Panc1 (cell line): ENCODE measurements around the gene CNNM2. TPM values are rescaled to one million over a fixed set of nuclear protein-coding genes. Genes with fewer than 3 reads are reported as not detected.

Experiments used
- ATAC-seq: fragments of 200-7000 bp; cut with Tn5 transposase; 2 replicates; pipeline ENCODE4 v1.9.1; 2020; ENCODE audit warnings: mild to moderate bottlenecking, moderate library complexity
- BruUV-seq: library from RNA; stranded (reverse); fragments of 400-500 nt; replicated peaks from 2 replicates; lab custom pipeline; 2021; lab: Mats Ljungman, UMichigan
- CTCF ChIA-PET: fragments of 300-600 bp; sonication (Branson Sonifier 250); formaldehyde crosslinking; loops from one replicate; lab custom pipeline; 2022; ENCODE audit warnings: antibody characterized with exemption; lab: Charles Lee
- POLR2A ChIA-PET: fragments of 300-600 bp; sonication (Branson Sonifier 250); formaldehyde crosslinking; loops from one replicate; lab custom pipeline; 2022; ENCODE audit warnings: antibody characterized with exemption; lab: Charles Lee
- DNase-seq: peaks from one replicate; pipeline ENCODE4 v3.0.0-alpha.2; 2010; ENCODE audit warnings: low read depth, low spot score
- H3K27ac ChIP-seq: 2 replicates; pipeline ENCODE4 v1.5.1; 2011; ENCODE audit warnings: mild to moderate bottlenecking, low read length, inconsistent platforms
- H3K27me3 ChIP-seq: fragments of 200-500 bp; sonication (Bioruptor generic); 2 replicates; pipeline ENCODE4 v1.6.0; 2014; ENCODE audit warnings: low read length, inconsistent platforms; ENCODE audit not compliant: control insufficient read depth, insufficient read depth
- H3K36me3 ChIP-seq: fragments of 200-500 bp; sonication (Bioruptor generic); 2 replicates; pipeline ENCODE4 v1.5.1; 2014; ENCODE audit warnings: inconsistent platforms, mild to moderate bottlenecking, low read length, moderate library complexity; ENCODE audit not compliant: control insufficient read depth, insufficient read depth
- H3K4me1 ChIP-seq: 2 replicates; pipeline ENCODE4 v1.5.1; 2011; ENCODE audit warnings: inconsistent platforms, mild to moderate bottlenecking, low read length, moderate library complexity; ENCODE audit not compliant: control insufficient read depth, insufficient read depth
- H3K4me3 ChIP-seq, 2 experiments: 2 replicates each; pipeline ENCODE4 v1.5.1; 2011 to 2012; ENCODE audit warnings: low read depth in 2 of 2, low read length in 2 of 2, mild to moderate bottlenecking in 2 of 2, inconsistent platforms in 1 of 2, moderate library complexity in 1 of 2
- H3K9me3 ChIP-seq: fragments of 200-500 bp; sonication (Bioruptor generic); 2 replicates; pipeline ENCODE4 v1.5.1; 2014; ENCODE audit warnings: low read depth, mild to moderate bottlenecking, inconsistent platforms, low read length, moderate library complexity; ENCODE audit not compliant: control insufficient read depth, insufficient read depth
- POLR2AphosphoS5 ChIP-seq: IDR thresholded peaks from 2 replicates; pipeline ENCODE4 v1.6.1; 2012; ENCODE audit warnings: mild to moderate bottlenecking, low read depth, low read length, moderate library complexity
- SIN3A ChIP-seq: IDR thresholded peaks from 2 replicates; pipeline ENCODE4 v1.6.1; 2012; ENCODE audit warnings: low read depth, mild to moderate bottlenecking, low read length, moderate library complexity, borderline replicate concordance; ENCODE audit not compliant: insufficient read depth
- TCF7L2 ChIP-seq: IDR thresholded peaks from 2 replicates; pipeline ENCODE4 v1.6.1; 2011; ENCODE audit warnings: mild to moderate bottlenecking, low read depth, low read length, inconsistent platforms
- in situ Hi-C: cut with HindIII; loops from 2 replicates; pipeline ENCODE4 v1.10.0; 2016; ENCODE audit warnings: low sequenced_read_pairs, low pct_unique_long_range_greater_than_20kb
- intact Hi-C: fragments of 100-400 bp; cut with micrococcal nuclease; formaldehyde crosslinking; loops from one replicate; pipeline ENCODE4 v1.10.0; 2022; ENCODE audit not compliant: unreplicated experiment
- total RNA-seq: library from RNA; stranded (reverse); gene quantifications from one replicate; pipeline ENCODE4 v1.2.1, GENCODE V29; 2021; ENCODE audit not compliant: unreplicated experiment
- TF ChIP-seq, protein P1 (sequence below), 2 experiments: IDR thresholded peaks; 2 replicates each; pipeline ENCODE4 v1.6.1; 2011 to 2012; ENCODE audit warnings: low read depth in 2 of 2, control low read depth in 1 of 2, low read length in 1 of 2, mild to moderate bottlenecking in 1 of 2, moderate library complexity in 1 of 2; ENCODE audit not compliant: insufficient read depth in 1 of 2
- TF ChIP-seq, protein P2 (sequence below): fragments of 450-650 bp; IDR thresholded peaks from 2 replicates; pipeline ENCODE4 v1.5.1; 2017; ENCODE audit warnings: mild to moderate bottlenecking

Gene CNNM2
- total RNA-seq, 1 experiment from 2014 or later, result 27.1 TPM

DNA sequence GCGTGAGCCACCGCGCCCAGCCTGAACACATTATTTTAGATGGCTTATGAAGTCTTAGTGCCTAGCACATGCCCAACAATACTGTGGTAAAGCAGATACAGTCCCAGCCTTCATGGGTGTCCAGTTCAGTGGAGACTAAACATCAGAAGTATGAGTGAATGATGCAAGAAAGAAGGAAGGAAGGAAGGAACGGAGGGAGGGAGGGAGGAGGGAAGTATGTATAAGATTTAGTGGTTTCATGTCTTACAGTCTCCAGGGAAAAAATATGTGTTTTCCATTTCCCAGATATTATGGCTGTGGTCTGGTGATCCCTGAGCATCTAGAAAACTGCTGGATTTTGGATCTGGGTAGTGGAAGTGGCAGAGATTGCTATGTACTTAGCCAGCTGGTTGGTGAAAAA is 45.9 kb upstream of the CNNM2 start:
- DNase-seq (no peak), ATAC-seq (no peak)
- Histone ChIP-seq H3K36me3 (no peaks in the 10 kb centered on the region), H3K27ac (no peak overlapping the region), H3K27me3 (no peaks in the 10 kb centered on the region), H3K4me3 (no peak overlapping the region), H3K9me3 (no peaks in the 10 kb centered on the region), H3K4me1 (peaks cover 3% of the 10 kb centered on the region; the same call in 1 of the 2 replicates)
- ChIA-PET CTCF (no interaction called here), POLR2A (interaction anchor here (0.6 kb wide), 1 partner anchor 96 kb away, joined by 3 read pairs; no protein-coding TSS in a partner anchor)
- in situ Hi-C loops (no loop called here), intact Hi-C loops (no loop called here)
- no peak for TF ChIP-seq TCF7L2
- TF ChIP-seq, protein P1, sequence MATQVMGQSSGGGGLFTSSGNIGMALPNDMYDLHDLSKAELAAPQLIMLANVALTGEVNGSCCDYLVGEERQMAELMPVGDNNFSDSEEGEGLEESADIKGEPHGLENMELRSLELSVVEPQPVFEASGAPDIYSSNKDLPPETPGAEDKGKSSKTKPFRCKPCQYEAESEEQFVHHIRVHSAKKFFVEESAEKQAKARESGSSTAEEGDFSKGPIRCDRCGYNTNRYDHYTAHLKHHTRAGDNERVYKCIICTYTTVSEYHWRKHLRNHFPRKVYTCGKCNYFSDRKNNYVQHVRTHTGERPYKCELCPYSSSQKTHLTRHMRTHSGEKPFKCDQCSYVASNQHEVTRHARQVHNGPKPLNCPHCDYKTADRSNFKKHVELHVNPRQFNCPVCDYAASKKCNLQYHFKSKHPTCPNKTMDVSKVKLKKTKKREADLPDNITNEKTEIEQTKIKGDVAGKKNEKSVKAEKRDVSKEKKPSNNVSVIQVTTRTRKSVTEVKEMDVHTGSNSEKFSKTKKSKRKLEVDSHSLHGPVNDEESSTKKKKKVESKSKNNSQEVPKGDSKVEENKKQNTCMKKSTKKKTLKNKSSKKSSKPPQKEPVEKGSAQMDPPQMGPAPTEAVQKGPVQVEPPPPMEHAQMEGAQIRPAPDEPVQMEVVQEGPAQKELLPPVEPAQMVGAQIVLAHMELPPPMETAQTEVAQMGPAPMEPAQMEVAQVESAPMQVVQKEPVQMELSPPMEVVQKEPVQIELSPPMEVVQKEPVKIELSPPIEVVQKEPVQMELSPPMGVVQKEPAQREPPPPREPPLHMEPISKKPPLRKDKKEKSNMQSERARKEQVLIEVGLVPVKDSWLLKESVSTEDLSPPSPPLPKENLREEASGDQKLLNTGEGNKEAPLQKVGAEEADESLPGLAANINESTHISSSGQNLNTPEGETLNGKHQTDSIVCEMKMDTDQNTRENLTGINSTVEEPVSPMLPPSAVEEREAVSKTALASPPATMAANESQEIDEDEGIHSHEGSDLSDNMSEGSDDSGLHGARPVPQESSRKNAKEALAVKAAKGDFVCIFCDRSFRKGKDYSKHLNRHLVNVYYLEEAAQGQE (IDR thresholded peaks at IDR 0.05; ENCODE audit: insufficient read depth in 1 of 2, low read depth in 2 of 2, low read length in 1 of 2), result no peak
- TF ChIP-seq, protein P2, sequence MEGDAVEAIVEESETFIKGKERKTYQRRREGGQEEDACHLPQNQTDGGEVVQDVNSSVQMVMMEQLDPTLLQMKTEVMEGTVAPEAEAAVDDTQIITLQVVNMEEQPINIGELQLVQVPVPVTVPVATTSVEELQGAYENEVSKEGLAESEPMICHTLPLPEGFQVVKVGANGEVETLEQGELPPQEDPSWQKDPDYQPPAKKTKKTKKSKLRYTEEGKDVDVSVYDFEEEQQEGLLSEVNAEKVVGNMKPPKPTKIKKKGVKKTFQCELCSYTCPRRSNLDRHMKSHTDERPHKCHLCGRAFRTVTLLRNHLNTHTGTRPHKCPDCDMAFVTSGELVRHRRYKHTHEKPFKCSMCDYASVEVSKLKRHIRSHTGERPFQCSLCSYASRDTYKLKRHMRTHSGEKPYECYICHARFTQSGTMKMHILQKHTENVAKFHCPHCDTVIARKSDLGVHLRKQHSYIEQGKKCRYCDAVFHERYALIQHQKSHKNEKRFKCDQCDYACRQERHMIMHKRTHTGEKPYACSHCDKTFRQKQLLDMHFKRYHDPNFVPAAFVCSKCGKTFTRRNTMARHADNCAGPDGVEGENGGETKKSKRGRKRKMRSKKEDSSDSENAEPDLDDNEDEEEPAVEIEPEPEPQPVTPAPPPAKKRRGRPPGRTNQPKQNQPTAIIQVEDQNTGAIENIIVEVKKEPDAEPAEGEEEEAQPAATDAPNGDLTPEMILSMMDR, result no peak
- no peak for TF ChIP-seq SIN3A
- BruUV-seq, result no TSS peak

DNA sequence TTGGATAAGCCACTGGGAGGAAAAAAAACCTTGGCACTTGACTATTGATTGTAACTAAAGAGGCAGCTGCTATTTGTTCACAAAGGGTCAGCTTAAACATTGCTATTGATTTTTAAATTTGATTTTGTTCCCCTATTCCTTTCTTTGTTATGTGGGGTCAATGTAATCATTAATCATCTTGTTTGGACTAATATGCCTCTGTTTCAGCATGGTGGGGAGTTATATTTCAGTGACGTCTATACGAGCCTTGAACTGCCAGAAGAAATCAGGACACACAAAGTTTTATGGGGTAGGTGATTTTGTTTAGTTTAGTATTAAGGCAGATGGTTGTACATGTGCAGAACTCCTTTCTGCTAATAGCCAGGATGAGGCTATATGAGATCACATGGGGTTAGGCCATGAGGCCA is 41.3 kb upstream of the CNNM2 start:
- Histone ChIP-seq H3K36me3 (no peaks in the 10 kb centered on the region), H3K9me3 (no peaks in the 10 kb centered on the region), H3K4me3 (no peak overlapping the region), H3K4me1 (no peaks in the 10 kb centered on the region), H3K27me3 (no peaks in the 10 kb centered on the region), H3K27ac (no peak overlapping the region)
- BruUV-seq, result no TSS peak
- no peak for ATAC-seq
- ChIA-PET POLR2A (no interaction called here), CTCF (no interaction called here)
- no peak for DNase-seq
- intact Hi-C loops (no loop called here), in situ Hi-C loops (no loop called here)
- TF ChIP-seq, protein P2, result no peak
- TF ChIP-seq, protein P1 (IDR thresholded peaks at IDR 0.05; ENCODE audit: insufficient read depth in 1 of 2, low read depth in 2 of 2, low read length in 1 of 2), result no peak
- TF ChIP-seq POLR2AphosphoS5 (no peak), SIN3A (no peak), TCF7L2 (no peak)
